ENCODE data around the gene CERS6. TPM values are rescaled to one million over a fixed set of nuclear protein-coding genes. Genes with fewer than 3 reads are reported as not detected.

The CERS6 gene
- total and polyA plus RNA-seq, 4 donors = 4.3 to 10.6 (median 6.4) TPM

- no peaks in the 10 kb centered on the region for H3K27me3 ChIP-seq (ENCODE audit: control insufficient read depth in 1 of 2, insufficient read depth in 2 of 2, low read length in 1 of 2)
- ATAC-seq (ENCODE audit: low FRiP score) (no peak), DNase-seq (no peak)
- H3K9me3 ChIP-seq (ENCODE audit: control insufficient read depth, low read length) = no peaks in the 10 kb centered on the region
- intact Hi-C loops (cut with DNase I) = no loop called here
- no peak overlapping the region for H3K4me3 ChIP-seq (ENCODE audit: low read length in 2 of 2)
- H3K27ac ChIP-seq (ENCODE audit: low read depth in 1 of 2, low read length in 2 of 2) = no peak overlapping the region
- no peaks in the 10 kb centered on the region for H3K36me3 ChIP-seq (ENCODE audit: control insufficient read depth in 1 of 2, insufficient read depth in 2 of 2, low read length in 1 of 2)
- no peaks in the 10 kb centered on the region for H3K4me1 ChIP-seq (ENCODE audit: control insufficient read depth in 1 of 2, insufficient read depth in 2 of 2, low read length in 2 of 2)
- WGBS, 2 donors = 80 to 82% methylated on average over 2 of the region's 2 CpGs
Measured at GRCh38 chr2:168460571-168460970, 4.5 kb downstream of the CERS6 start.

DNA sequence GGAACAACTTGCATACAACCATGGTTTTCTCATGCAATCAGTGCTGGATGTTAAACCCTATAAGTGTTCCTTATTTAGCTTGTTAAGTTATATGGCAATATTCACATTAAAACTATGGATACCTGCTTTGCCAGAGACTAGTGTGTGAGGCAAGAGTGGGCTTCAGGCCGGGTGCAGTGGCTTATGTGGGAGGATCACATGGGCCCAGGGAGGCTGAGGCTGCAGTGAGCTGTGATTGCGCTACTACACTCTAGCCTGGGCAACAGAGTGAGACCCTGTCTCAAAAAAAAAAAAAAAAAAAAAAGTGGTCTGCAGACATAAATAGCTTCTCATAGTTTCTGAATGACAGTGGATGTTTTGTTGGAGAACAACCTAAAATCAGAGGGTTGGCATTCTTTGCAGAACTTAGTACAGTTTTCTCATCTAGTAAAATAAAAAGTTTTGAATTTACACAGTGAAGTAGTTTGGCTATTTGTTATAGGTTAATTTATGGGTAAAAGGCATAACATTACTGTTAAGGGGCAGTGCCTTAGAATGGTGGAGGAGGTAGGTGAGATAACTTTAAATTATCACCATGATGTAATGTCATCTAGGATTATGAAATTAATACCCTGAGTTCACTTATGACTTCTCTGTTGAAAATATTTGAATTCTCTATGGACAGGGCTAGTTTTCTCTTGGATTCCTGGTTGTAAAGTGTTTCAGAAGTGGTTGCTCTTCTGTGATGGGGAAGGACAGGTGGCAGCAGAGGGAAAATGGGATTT lies 5.3 kb downstream of the CERS6 start:
- Histone ChIP-seq H3K4me3 (ENCODE audit: low read length in 2 of 2) (no peak overlapping the region), H3K27ac (ENCODE audit: low read depth in 1 of 2, low read length in 2 of 2) (no peak overlapping the region), H3K9me3 (ENCODE audit: control insufficient read depth, low read length) (no peaks in the 10 kb centered on the region), H3K4me1 (ENCODE audit: control insufficient read depth in 1 of 2, insufficient read depth in 2 of 2, low read length in 2 of 2) (no peaks in the 10 kb centered on the region), H3K36me3 (ENCODE audit: control insufficient read depth in 1 of 2, insufficient read depth in 2 of 2, low read length in 1 of 2) (no peaks in the 10 kb centered on the region), H3K27me3 (ENCODE audit: control insufficient read depth in 1 of 2, insufficient read depth in 2 of 2, low read length in 1 of 2) (no peaks in the 10 kb centered on the region)
- ATAC-seq (ENCODE audit: low FRiP score) (no peak), DNase-seq (no peak)
- 70 to 100% methylated on average over 2 of the region's 2 CpGs for WGBS, 2 donors
- intact Hi-C loops (cut with DNase I) = no loop called here

GRCh38 chr2:168461942-168462331 lies 5.9 kb downstream of the CERS6 start:
- Histone ChIP-seq H3K36me3 (ENCODE audit: control insufficient read depth in 1 of 2, insufficient read depth in 2 of 2, low read length in 1 of 2) (no peaks in the 10 kb centered on the region), H3K4me3 (ENCODE audit: low read length in 2 of 2) (no peak overlapping the region), H3K27ac (ENCODE audit: low read depth in 1 of 2, low read length in 2 of 2) (no peak overlapping the region), H3K27me3 (ENCODE audit: control insufficient read depth in 1 of 2, insufficient read depth in 2 of 2, low read length in 1 of 2) (no peaks in the 10 kb centered on the region), H3K4me1 (ENCODE audit: control insufficient read depth in 1 of 2, insufficient read depth in 2 of 2, low read length in 2 of 2) (no peaks in the 10 kb centered on the region), H3K9me3 (ENCODE audit: control insufficient read depth, low read length) (no peaks in the 10 kb centered on the region)
- 94 to 95% methylated on average over 2 of the region's 2 CpGs for WGBS, 2 donors
- DNase-seq (no peak), ATAC-seq (ENCODE audit: low FRiP score) (no peak)
- intact Hi-C loops (cut with DNase I) = no loop called here

GRCh38 chr2:168462543-168463045 lies 6.5 kb downstream of the CERS6 start:
- ATAC-seq (ENCODE audit: low FRiP score) = no peak
- no peak for DNase-seq
- H3K4me1 ChIP-seq (ENCODE audit: control insufficient read depth in 1 of 2, insufficient read depth in 2 of 2, low read length in 2 of 2) = peaks cover 0 to under 1% of the 10 kb centered on the region in 2 donors
- 95 to 96% methylated on average over 2 of the region's 2 CpGs for WGBS, 2 donors
- H3K27ac ChIP-seq (ENCODE audit: low read depth in 1 of 2, low read length in 2 of 2) = no peak overlapping the region
- H3K9me3 ChIP-seq (ENCODE audit: control insufficient read depth, low read length) = no peaks in the 10 kb centered on the region
- H3K36me3 ChIP-seq (ENCODE audit: control insufficient read depth in 1 of 2, insufficient read depth in 2 of 2, low read length in 1 of 2) = no peaks in the 10 kb centered on the region
- no peak overlapping the region for H3K4me3 ChIP-seq (ENCODE audit: low read length in 2 of 2)
- intact Hi-C loops (cut with DNase I) = no loop called here
- no peaks in the 10 kb centered on the region for H3K27me3 ChIP-seq (ENCODE audit: control insufficient read depth in 1 of 2, insufficient read depth in 2 of 2, low read length in 1 of 2)

GRCh38 chr2:168465594-168465993 lies 9.5 kb downstream of the CERS6 start:
- H3K27me3 ChIP-seq (ENCODE audit: control insufficient read depth in 1 of 2, insufficient read depth in 2 of 2, low read length in 1 of 2) = no peaks in the 10 kb centered on the region
- ATAC-seq (ENCODE audit: low FRiP score) = no peak

GRCh38 chr2:168466190-168466737 lies 10.2 kb downstream of the CERS6 start:
- no peak overlapping the region for H3K4me3 ChIP-seq (ENCODE audit: low read length in 2 of 2)
- WGBS, 2 donors = 63 to 71% methylated on average over 2 of the region's 2 CpGs

More at GRCh38 chr2:168465594-168465993, 9.5 kb downstream of the CERS6 start:
- no peak for DNase-seq
- H3K4me1 ChIP-seq (ENCODE audit: control insufficient read depth in 1 of 2, insufficient read depth in 2 of 2, low read length in 2 of 2) = peaks cover 0 to 2% of the 10 kb centered on the region in 2 donors
- H3K9me3 ChIP-seq (ENCODE audit: control insufficient read depth, low read length) = no peaks in the 10 kb centered on the region
- H3K4me3 ChIP-seq (ENCODE audit: low read length in 2 of 2) = no peak overlapping the region
- no peak overlapping the region for H3K27ac ChIP-seq (ENCODE audit: low read depth in 1 of 2, low read length in 2 of 2)
- H3K36me3 ChIP-seq (ENCODE audit: control insufficient read depth in 1 of 2, insufficient read depth in 2 of 2, low read length in 1 of 2) = no peaks in the 10 kb centered on the region
- intact Hi-C loops (cut with DNase I) = no loop called here

GRCh38 chr2:168466834-168467565 lies 10.9 kb downstream of the CERS6 start:
- Histone ChIP-seq H3K4me3 (ENCODE audit: low read length in 2 of 2) (no peak overlapping the region), H3K36me3 (ENCODE audit: control insufficient read depth in 1 of 2, insufficient read depth in 2 of 2, low read length in 1 of 2) (no peaks in the 10 kb centered on the region), H3K9me3 (ENCODE audit: control insufficient read depth, low read length) (no peaks in the 10 kb centered on the region), H3K27ac (ENCODE audit: low read depth in 1 of 2, low read length in 2 of 2) (no peak overlapping the region), H3K4me1 (ENCODE audit: control insufficient read depth in 1 of 2, insufficient read depth in 2 of 2, low read length in 2 of 2) (peaks cover 0 to 2% of the 10 kb centered on the region in 2 donors), H3K27me3 (ENCODE audit: control insufficient read depth in 1 of 2, insufficient read depth in 2 of 2, low read length in 1 of 2) (no peaks in the 10 kb centered on the region)
- WGBS, 2 donors = 36 to 40% methylated on average over 3 of the region's 3 CpGs
- intact Hi-C loops (cut with DNase I) = no loop called here
- ATAC-seq (ENCODE audit: low FRiP score) = no peak
- DNase-seq = no peak

More at GRCh38 chr2:168466190-168466737, 10.2 kb downstream of the CERS6 start:
- intact Hi-C loops (cut with DNase I) = no loop called here
- Histone ChIP-seq H3K27me3 (ENCODE audit: control insufficient read depth in 1 of 2, insufficient read depth in 2 of 2, low read length in 1 of 2) (no peaks in the 10 kb centered on the region), H3K9me3 (ENCODE audit: control insufficient read depth, low read length) (no peaks in the 10 kb centered on the region), H3K4me1 (ENCODE audit: control insufficient read depth in 1 of 2, insufficient read depth in 2 of 2, low read length in 2 of 2) (peaks cover 0 to 2% of the 10 kb centered on the region in 2 donors), H3K36me3 (ENCODE audit: control insufficient read depth in 1 of 2, insufficient read depth in 2 of 2, low read length in 1 of 2) (no peaks in the 10 kb centered on the region), H3K27ac (ENCODE audit: low read depth in 1 of 2, low read length in 2 of 2) (no peak overlapping the region)
- no peak for ATAC-seq (ENCODE audit: low FRiP score)
- DNase-seq = no peak

GRCh38 chr2:168467729-168468128 lies 11.7 kb downstream of the CERS6 start:
- Histone ChIP-seq H3K9me3 (ENCODE audit: control insufficient read depth, low read length) (no peaks in the 10 kb centered on the region), H3K4me1 (ENCODE audit: control insufficient read depth in 1 of 2, insufficient read depth in 2 of 2, low read length in 2 of 2) (peaks cover 0 to 2% of the 10 kb centered on the region in 2 donors), H3K27ac (ENCODE audit: low read depth in 1 of 2, low read length in 2 of 2) (no peak overlapping the region), H3K36me3 (ENCODE audit: control insufficient read depth in 1 of 2, insufficient read depth in 2 of 2, low read length in 1 of 2) (no peaks in the 10 kb centered on the region), H3K27me3 (ENCODE audit: control insufficient read depth in 1 of 2, insufficient read depth in 2 of 2, low read length in 1 of 2) (no peaks in the 10 kb centered on the region), H3K4me3 (ENCODE audit: low read length in 2 of 2) (no peak overlapping the region)
- WGBS, 2 donors = 92 to 94% methylated on average over 2 of the region's 2 CpGs
- no peak for ATAC-seq (ENCODE audit: low FRiP score)
- intact Hi-C loops (cut with DNase I) = no loop called here
- no peak for DNase-seq
